Globus pallidus (tissue), 1 donor: ENCODE data around the gene DCHS1.

Experiments used
- DNase-seq: peaks from one replicate; pipeline ENCODE4 v3.0.0-alpha.2; 2015; ENCODE audit warnings: low spot score

The DCHS1 gene

GRCh38 chr11:6611092-6611962 is 44.3 kb downstream of the DCHS1 start:
- no peak for DNase-seq

GRCh38 chr11:6610591-6610990 is 45.0 kb downstream of the DCHS1 start:
- DNase-seq = no peak

GRCh38 chr11:6609502-6610015 is 46.0 kb downstream of the DCHS1 start:
- no peak for DNase-seq

GRCh38 chr11:6608726-6609501 is 46.7 kb downstream of the DCHS1 start:
- DNase-seq = no peak

GRCh38 chr11:6608011-6608410 is 47.6 kb downstream of the DCHS1 start:
- DNase-seq = no peak

- no peak for DNase-seq
Measured at GRCh38 chr11:6607190-6607795, 48.3 kb downstream of the DCHS1 start.

GRCh38 chr11:6606471-6607189 is 49.0 kb downstream of the DCHS1 start:
- peak; percentile 86 for DNase-seq

- DNase-seq = no peak
Measured at GRCh38 chr11:6604790-6605189, 50.8 kb downstream of the DCHS1 start.

GRCh38 chr11:6604081-6604626 is 51.5 kb downstream of the DCHS1 start:
- peak; percentile 76 for DNase-seq

- peak; percentile 89 for DNase-seq
Measured at GRCh38 chr11:6603287-6604080, 52.1 kb downstream of the DCHS1 start, which contains the start of the genes ILK and RRP8. Gene ILK (plus strand): TSS chr11:6603774. CDS start chr11:6604272, 498 bp downstream. Gene RRP8 (minus strand): TSS chr11:6603616. CDS start chr11:6603502, 114 bp downstream.

GRCh38 chr11:6602096-6602940 is 53.3 kb downstream of the DCHS1 start:
- DNase-seq = no peak

GRCh38 chr11:6601041-6601461 is 54.6 kb downstream of the DCHS1 start:
- DNase-seq = no peak

- no peak for DNase-seq
Measured at GRCh38 chr11:6599881-6600390, 55.7 kb downstream of the DCHS1 start.

- no peak for DNase-seq
Measured at GRCh38 chr11:6599449-6599848, 56.2 kb downstream of the DCHS1 start.

GRCh38 chr11:6598555-6598954 is 57.1 kb downstream of the DCHS1 start:
- no peak for DNase-seq

GRCh38 chr11:6596239-6596877 is 59.3 kb downstream of the DCHS1 start:
- DNase-seq = peak; percentile 69

GRCh38 chr11:6594142-6594768 is 61.4 kb downstream of the DCHS1 start:
- DNase-seq = no peak

GRCh38 chr11:6588018-6588417 is 67.6 kb downstream of the DCHS1 start:
- DNase-seq = no peak
